ENCODE measurements around the gene LRTM2.

GRCh38 chr12:1841586-1842182 lies 21.3 kb downstream of the LRTM2 start:
- TF ChIP-seq CTCF (conservative IDR thresholded peaks at IDR 0.05; ENCODE audit: low read depth, low read length), result no peak
- TF ChIP-seq EZH2 (IDR thresholded peaks at IDR 0.05; ENCODE audit: low read length, unreplicated experiment), result no peak
- no peak for TF ChIP-seq EZH2phosphoT487 (IDR thresholded peaks at IDR 0.05; ENCODE audit: borderline replicate concordance, low read length)

Data from PC-3 (cell line).